HPDE6-E6E7 (cell line): ENCODE results near the gene PDGFC.

Experiments
- DNase-seq: peaks from one replicate; pipeline ENCODE4 v3.0.0; 2011; ENCODE audit warnings: missing footprints; ENCODE audit errors: extremely low spot score

The PDGFC gene, protein sequence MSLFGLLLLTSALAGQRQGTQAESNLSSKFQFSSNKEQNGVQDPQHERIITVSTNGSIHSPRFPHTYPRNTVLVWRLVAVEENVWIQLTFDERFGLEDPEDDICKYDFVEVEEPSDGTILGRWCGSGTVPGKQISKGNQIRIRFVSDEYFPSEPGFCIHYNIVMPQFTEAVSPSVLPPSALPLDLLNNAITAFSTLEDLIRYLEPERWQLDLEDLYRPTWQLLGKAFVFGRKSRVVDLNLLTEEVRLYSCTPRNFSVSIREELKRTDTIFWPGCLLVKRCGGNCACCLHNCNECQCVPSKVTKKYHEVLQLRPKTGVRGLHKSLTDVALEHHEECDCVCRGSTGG

DNA sequence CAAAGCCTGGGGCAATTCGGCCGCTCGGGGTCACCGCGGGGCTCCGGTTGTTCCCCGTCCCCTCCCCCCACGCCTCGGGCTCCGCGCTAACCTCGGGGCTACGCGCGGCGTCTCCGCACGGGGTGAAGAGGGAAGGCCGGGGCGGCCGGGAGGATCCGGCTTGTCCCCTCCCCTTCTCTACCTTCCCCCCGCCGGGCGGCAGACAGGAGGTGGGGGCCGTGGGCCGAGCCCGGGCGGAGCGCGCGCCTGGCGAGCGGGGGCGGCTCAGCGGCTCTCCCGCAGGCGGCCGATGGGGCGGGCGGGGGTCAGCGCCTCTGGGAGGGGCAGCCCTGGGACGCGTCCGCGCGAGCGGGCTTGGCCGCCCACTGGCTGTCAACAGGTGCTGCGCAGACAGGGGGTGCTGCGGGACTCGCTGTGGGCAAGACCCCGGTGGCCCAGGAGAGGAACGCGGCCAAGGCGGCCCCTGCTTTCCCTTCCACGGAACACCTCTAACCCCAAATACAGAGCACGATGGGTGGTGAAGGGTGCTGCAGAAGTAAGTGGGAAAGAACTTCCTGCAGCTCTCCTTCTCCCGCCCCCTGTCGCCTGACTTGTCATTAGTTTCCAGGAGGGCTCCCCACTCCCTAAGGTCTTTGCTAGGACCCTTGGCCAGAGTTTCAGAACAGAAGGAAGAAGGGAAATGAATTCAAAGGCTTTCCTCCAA is at the start of gene PDGFC:
Gene PDGFC (minus strand): TSS at position 124 of the 703 bp plus-strand sequence. CDS start 896 bp downstream, outside the sequence.
- DNase-seq: peak; percentile 54

DNA sequence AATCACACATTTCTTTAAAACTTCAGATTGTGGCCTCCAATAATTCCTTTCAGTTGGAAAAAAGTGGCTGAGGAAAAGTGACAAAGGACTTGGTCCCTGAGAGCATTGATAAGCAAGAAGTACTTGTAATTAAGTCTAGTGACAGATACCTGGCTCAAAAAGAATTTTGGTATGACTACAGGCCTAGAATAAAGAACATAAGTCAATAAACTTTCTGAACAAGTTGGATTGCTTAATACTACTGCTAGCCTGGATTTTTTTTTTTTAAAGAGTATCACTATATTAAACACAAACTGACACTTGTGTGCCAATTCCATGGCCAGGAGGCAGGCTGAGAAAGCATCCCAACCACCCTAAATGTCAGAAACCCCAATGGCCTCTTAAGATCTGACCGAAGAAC is 49.3 kb upstream of the PDGFC start:
- DNase-seq: no peak

DNA sequence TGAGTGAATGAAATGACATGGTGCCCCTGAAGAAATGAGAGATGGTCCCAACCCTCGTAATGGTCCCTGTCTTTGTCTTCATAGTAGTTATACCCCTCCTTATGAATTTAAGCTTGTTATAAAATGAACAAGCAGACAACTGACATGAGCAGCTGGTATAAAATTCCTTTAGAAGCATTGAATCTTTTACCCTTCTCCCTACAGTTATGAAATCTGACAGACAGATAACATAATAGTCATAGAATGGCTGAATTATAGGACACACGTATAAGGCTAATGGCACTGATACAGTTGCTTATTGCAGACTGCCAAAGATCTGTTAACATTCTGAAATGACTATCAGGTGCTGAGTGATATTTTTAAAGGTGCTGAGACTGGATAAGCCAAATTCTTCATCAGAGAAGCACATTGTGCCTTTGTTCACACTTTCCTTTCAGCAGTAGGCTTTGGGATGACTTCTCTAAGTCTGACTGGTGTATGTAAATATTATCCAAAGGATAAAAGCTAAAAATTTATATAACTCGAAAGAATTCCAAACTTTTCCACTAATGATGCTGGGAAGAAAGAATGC is 47.4 kb upstream of the PDGFC start:
- no peak for DNase-seq

DNA sequence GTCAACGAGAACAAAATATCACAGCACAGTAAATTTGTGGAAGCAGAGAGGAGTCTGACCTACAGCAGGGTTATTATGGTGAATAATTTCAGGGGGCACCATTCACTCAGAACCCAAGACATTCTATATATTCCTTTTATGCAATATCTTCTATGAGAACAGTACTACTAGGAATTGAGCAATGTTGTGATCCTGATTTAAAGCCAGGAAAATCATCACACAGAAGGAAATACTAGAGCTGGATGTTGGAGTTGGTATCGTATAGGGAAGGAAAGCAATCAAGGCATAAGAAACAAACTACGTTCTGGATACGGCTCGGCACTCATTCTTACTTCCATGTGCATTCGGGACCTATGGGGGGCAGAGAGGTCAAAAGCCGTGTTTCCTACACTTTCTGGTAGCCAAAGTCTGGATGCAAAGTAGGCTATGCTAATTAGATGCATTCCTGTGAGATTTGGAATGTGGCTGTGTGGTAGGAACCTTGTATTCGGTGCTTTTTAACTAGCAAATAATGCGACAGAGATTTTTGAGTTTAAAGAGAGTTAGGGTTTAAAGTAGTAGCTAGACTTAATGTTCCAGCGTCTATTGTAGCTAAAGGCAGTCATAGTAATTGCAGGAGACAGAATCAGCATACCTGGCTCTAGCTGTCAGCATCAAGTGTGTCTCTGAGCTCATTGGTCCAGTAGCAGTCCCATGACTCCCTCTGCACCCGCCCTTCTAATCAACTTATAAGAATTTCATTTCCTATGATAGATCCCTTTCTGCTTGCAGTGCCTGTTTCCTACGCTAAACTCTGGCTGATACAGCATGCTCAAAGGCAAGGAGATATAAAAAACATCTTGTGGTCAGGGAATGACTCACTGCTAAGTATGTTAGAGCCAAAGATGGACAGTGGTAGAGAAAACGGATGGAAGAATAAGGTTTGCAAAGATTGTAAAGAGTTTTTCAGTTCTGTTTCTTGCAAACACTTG is 43.3 kb upstream of the PDGFC start:
- DNase-seq: peak; percentile 17

DNA sequence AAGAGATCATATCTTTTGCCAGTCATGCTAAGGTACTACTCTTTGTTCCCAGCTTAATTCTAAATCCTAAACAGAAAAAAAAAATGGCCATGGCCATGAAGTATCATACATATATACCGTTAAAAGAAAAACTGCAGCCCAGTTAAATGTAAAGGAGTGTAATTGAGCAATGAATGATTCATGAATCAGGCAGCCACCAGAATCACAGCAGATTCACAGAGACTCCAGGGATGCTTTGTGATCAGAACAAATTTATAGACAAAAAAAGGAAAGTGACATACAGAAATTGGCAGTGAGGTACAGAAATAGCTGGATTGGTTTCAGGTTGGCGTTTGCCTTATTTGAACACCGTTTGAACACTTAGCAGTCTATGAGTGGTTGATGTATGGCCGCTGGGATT is 42.1 kb upstream of the PDGFC start:
- no peak for DNase-seq

DNA sequence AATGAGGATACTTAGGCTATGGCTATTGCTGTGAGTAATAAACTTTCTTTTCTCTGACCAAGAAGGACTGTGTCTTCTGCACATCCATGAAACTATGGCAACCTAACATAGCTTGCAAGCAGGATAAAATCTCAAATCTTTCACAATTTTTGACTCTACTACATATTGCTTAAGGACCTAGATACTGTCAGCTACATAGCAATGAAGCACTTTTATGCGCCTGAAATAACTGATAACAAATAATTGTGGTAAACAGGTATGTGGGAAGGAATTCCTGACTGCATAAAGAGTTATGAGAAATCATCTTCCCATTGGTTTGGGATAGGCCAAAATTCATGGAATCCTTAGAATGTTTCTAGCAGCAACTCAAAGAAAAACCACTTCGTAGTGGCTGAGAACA is 41.2 kb upstream of the PDGFC start:
- no peak for DNase-seq

DNA sequence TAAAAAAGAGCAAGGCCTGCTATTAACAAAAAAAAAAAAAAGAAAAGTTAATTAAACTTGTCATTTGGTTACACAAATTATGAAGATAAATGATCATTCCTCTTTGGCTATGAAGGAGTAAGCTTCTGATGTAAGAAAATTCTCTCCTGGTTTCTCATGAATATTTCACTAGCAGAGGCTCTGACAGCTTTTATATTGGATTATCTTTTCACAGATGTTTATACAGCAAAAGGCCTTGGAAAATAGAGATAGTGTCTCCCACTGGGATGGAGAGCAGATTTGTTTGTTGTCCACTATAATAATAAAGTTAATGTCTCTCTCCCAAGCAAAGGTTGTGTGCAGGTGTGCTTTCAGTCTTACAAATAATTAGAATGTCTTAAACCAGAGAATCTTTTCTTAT is 40.7 kb upstream of the PDGFC start:
- no peak for DNase-seq

DNA sequence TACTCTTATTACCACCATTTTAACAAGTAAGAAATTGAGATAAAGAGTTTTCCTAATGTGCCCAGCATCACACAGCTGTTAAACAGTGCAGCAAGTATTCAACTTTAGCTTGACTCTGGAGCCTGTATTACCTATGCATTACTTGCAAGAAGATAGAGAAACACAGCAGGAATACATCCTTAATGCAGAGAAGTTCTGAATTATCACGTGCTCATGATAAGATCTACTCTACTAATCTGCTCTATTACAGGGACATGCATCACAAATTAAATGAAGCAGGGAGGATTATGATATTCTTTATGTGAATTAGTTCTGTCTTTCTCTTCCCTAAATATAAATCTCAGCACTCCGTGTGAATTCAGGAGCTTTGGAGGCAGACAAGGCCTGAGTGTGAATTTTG is 39.0 kb upstream of the PDGFC start:
- no peak for DNase-seq

DNA sequence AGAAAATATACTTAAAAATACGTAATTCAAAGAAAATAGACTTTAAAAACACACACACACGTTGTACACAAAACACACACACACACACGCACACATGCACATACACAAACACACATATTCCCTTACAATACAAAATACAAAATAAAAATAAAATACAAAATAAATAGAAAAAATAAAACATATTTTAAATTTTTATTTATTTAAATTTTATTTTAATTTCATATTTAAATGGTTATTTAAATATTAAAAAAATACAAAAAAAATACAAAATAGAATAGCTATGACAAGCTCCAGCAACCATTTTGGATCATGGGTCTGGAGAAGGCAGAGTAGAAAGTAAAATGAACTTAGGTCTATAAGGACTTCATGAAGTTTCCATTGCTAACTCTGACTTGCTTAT is 34.2 kb upstream of the PDGFC start:
- no peak for DNase-seq

DNA sequence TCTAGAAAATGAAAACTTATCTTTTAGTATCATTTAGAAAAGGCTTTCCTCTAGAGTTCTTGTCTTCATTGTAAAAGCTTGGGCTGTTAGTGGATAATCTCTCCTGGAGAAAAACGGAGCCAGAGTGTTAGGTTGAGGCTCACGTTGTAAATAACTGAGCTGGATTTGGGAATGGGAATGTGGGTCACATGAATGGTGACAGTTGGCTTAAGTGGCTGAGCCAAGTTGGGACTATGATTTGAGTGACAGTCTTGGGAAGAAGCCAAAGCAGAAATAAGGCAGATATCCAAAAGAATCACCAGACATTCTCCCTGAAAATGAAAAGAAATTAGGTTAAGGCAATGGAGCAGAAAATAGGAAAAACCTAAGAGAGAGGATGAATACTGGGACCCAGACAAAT is 33.6 kb upstream of the PDGFC start:
- DNase-seq: no peak

DNA sequence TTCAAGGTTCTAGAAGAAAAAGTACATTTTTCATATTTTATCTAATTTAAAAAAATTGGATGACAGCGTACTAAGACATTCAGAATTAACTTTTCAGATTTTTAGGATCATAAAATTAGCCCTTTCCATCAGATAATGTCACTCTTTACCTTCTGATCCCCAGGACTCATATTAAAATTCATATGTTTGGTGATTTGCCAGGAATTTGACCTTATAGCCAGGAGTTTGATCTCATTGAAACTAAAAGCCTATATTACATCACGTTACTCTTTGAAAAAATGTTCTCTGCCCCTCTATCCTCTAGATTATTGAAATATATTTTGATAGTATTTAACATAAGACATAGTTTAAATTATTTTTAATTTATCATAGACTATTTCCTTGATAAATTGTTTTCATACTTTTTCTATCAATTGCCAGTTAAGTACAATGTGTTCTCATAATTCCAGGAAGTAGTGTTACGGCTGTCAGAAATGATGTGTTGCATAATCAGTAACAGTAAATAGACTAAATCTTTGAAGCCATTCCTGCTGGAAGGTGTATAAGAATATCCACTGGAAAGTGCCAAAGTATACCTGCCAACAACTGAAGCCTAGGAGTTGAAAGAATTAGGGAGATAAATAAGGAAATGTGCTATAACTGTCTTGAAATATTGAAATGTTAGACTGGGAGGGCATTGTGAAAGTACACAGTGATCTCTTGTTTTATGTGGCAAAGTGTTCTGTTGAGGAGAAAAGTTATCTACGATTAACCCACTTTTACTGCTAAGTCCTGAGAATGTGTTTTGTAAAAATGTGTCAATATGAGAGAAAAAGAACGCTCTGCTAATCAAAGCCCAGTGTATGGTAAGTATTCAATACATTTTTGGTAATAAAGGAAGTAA is 32.9 kb upstream of the PDGFC start:
- no peak for DNase-seq

DNA sequence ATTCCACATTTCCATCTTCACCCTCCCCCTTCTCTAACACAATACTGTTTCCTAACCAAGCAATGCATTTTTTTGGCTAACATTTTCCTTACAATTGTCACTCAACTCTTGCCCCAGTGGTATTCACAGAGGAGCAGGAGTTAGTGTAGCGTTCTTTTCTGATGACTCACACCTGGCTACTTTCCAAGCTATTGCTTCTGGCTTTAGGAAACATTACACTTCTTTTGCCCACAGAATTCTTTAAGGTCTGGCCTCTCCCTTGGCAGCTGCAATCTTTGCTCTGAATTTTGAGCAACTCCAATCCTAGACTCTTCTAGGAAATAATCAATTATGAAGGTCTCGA is 27.5 kb upstream of the PDGFC start:
- DNase-seq: peak; percentile 66

DNA sequence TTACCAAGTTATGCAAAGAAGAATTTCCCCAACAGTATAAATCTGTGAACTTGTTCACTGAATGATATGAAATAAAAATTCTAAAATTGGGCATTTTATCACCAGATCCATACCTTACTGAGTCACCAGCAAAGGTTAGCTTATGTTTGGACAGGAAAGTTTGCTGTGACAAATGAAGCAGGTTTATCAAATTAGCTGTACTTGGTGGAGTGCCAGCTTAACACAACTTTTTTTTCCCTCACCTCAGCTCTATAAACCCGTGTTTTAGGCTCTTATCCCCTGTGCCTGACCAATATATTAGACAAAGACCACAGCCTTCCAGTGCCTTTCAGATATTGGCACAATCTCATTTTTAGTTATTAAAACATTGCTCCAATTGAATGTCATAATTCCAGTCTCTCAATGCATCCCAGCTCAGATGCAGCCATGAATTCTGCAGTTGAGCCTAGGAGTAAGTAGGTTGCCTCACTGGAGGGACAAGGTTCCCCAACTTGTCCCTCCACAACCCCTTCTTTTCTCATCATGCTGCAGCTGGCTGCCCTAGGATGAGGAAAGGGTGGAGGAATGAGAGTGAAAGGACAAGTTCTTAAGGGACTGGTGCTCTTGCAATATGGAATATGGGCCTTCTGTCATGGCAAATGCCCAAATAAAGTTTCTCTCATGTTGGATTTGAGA is 27.0 kb upstream of the PDGFC start:
- DNase-seq: no peak

DNA sequence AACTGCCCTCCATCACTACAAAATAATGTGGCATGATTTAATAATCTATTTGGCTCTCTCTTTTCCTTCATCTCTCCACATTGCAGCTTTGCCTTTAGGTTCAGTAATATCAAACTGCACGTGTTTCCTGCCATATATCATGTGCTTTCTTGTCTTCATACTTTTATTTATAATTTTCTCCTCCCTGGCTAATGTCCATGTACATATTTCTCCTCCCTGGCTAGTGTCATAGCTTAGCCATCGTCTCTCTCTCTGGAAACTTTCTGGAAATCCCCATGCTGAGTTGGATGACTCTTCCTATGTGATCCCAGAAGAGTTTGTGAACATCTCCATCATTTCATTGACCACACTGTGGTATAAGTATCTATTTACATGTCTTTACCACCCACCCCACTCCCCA is 21.3 kb upstream of the PDGFC start:
- DNase-seq: no peak

DNA sequence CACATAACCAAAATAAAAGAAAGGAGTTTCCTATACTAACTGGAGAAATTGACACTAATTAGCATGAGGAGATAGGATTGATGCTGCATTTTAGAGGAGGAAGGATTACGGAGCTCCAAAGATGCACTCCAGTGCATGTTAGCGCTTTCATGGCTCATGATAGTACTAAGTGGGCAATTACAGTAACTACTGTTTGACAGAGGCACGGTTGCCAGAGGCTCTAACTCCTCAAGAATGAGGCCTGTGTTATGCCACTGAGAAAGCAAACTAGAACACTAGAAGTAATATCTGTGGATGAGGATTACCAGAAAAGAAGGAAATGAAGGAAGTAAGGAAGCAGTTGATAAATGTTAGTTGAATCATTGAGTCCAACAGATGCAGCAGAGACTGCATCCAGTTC is 19.6 kb upstream of the PDGFC start:
- DNase-seq: no peak

DNA sequence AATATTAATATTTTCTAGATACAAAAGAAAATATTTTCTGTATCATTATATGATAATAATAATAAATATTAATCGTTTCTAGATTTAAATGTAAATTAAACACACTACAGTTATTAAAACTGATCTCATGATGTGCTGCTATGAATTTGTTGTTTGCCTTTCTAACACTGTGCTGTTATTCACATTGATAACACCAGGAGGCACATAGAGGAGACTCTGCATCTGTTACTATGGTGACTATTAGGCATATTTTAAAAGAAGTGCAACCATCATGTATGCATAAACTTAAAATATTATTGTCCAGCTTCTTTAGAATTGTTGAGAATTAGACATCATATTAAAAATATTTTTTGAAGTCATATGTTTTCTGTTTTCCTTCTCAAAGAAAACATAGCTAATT is 11.8 kb upstream of the PDGFC start:
- DNase-seq: no peak

DNA sequence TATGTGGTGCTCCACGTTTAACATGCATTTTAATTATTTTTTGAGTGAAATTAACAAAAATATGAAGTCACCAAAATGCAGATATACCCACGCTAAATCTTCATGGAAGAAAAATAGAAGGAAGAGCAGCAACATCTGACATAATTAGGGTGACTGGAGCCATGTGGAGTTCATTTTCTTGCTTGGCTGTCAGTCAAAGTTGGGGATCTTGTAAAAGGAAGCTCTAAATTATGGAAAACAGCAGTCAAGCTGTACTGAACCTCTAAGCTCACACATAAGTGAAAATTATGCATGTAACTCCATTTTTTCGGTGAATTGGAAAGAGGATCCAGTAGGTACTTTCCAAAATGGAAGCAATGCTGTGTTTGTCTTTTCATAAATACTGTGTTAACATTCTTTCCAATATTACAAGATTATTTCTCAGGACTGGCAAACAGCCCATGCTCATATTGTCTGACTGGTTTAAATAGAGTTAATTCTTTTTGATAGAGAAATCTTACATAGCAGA is 9.7 kb upstream of the PDGFC start:
- DNase-seq: no peak

DNA sequence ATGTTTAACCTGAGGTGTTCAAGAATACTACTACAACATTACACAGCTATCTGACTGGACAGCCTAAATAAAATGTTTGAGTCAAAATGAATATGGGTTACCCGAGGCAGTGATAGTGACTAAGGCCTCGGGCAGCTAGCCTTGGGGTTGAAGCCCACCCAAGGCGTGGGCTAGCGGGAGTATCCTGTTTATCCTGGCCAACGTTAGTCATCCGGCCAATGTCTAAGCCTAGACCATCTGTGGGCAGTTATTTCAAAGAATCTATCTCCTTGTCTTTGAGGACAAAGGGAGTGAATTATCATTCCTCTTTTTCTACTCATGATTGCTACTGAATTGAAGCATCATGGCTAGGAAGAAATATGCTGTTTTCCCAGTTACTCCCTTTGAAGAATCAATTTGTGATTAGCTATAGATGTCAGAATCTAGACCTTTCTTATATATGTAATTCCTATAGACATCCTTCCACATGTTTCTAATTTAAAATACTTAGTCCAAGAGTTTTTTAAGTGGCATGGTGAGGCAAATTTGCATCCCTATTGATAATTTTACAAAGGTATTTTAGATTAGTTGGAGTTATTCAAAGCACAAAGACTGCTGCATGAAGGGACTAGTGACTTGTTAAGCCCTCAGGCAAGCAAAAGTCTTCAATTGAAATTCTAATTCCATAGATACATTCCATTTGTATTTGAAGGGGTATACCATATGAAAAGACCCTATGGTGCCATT is 6.0 kb upstream of the PDGFC start:
- DNase-seq: no peak

DNA sequence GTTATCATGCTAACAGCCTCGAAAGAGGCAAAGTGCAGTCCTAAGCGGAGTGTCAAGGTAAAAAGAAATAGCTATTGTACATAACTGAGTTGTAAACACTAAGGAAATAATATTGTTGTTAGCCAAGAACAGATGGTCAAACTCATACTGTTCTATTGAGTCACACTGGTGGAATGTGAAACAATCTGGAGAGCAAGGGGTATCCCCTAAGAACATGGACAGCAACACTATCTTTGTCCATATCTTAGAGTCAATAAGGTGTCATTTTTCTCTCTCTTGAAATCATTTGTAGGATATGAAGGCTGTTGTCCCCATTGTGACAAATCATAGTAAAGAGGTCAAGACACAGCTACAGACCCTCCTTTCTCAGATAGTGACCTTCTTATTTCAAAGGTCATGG is 4.5 kb upstream of the PDGFC start:
- DNase-seq: no peak

DNA sequence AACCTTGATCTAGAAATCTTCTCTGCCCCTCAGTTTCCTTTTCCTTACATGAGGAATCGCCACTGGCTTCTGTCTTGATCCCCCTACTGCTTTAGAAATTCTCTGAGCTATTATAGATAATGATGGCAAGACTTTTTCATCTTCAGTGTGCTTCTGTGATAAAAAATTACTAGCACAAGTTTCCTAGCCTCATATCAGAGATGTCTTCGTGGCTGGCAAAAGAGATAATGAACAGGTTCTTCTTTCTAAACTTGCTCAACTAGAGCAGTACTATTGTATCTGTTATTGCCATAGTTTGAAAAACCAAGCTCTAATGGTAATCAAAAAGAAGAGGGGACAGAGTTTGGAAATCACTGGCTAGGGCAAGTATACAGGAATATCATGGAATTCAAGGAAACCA is 4.1 kb upstream of the PDGFC start:
- DNase-seq: no peak
